CD14-positive monocyte (primary cell): ENCODE measurements around the gene AMOTL2. TPM values are rescaled to one million over a fixed set of nuclear protein-coding genes. Genes with fewer than 3 reads are reported as not detected.

Experiments
- DNase-seq, 3 donors: peaks; one replicate each; pipeline ENCODE4 v3.0.0-alpha.2; 2011 to 2022
- H2AFZ ChIP-seq: 2 replicates; pipeline ENCODE4 v1.6.0; 2012; ENCODE audit warnings: mild to moderate bottlenecking, low read depth, low read length, inconsistent platforms; ENCODE audit not compliant: insufficient read depth, poor library complexity, severe bottlenecking
- H3K27ac ChIP-seq, 2 donors: 1 replicate in 1 of 2; 2 replicates in 1 of 2; pipeline ENCODE4 v1.5.1; 2012 to 2013; ENCODE audit warnings: low read length in 2 of 2, control low read depth in 1 of 2, inconsistent platforms in 1 of 2, low read depth in 1 of 2, mild to moderate bottlenecking in 1 of 2
- H3K27me3 ChIP-seq, 2 donors: one replicate each; pipeline versions ENCODE4 v1.6.0 to v1.6.1; 2011 to 2013; ENCODE audit warnings: low read length in 2 of 2; ENCODE audit not compliant: control insufficient read depth in 2 of 2, insufficient read depth in 2 of 2
- H3K36me3 ChIP-seq, 2 donors: replicated peaks in 1 of 2; 1 replicate in 1 of 2; 2 replicates in 1 of 2; pipeline versions ENCODE4 v1.5.1 to v1.6.1; 2012 to 2013; ENCODE audit warnings: low read length in 2 of 2, control low read depth in 1 of 2, inconsistent platforms in 1 of 2, mild to moderate bottlenecking in 1 of 2; ENCODE audit not compliant: insufficient read depth in 2 of 2, control insufficient read depth in 1 of 2
- H3K4me1 ChIP-seq, 2 donors: 1 replicate in 1 of 2; 2 replicates in 1 of 2; pipeline versions ENCODE4 v1.5.1 to v1.6.1; 2012 to 2013; ENCODE audit warnings: low read length in 2 of 2, control low read depth in 1 of 2, inconsistent platforms in 1 of 2, mild to moderate bottlenecking in 1 of 2, moderate library complexity in 1 of 2; ENCODE audit not compliant: insufficient read depth in 2 of 2, control insufficient read depth in 1 of 2
- H3K4me2 ChIP-seq: replicated peaks from 2 replicates; pipeline ENCODE3; 2012; ENCODE audit warnings: low read length, moderate library complexity, mild to moderate bottlenecking; ENCODE audit not compliant: poor library complexity, severe bottlenecking; ENCODE audit errors: extremely low read depth
- H3K4me3 ChIP-seq, 3 experiments: fragments of 200-600 bp in 1 of 3; sonication (generic) in 1 of 3; replicated peaks in 1 of 3; 1 replicate in 2 of 3; 2 replicates in 1 of 3; pipeline ENCODE4 v1.5.1; 2011 to 2013; ENCODE audit warnings: low read length in 3 of 3, mild to moderate bottlenecking in 3 of 3, control low read depth in 2 of 3, low read depth in 2 of 3, inconsistent platforms in 1 of 3, moderate library complexity in 1 of 3
- H3K79me2 ChIP-seq: 2 replicates; pipeline ENCODE4 v1.6.0; 2012; ENCODE audit warnings: mild to moderate bottlenecking, control low read depth, inconsistent platforms, low read length, moderate library complexity; ENCODE audit not compliant: insufficient read depth
- H3K9ac ChIP-seq: 2 replicates; pipeline ENCODE4 v1.6.0; 2017; ENCODE audit warnings: low read length, mild to moderate bottlenecking; ENCODE audit not compliant: insufficient read depth, poor library complexity, severe bottlenecking
- H3K9me3 ChIP-seq, 2 donors: replicated peaks in 1 of 2; 1 replicate in 1 of 2; 2 replicates in 1 of 2; pipeline versions ENCODE4 v1.5.1 to v1.6.1; 2012 to 2013; ENCODE audit warnings: low read length in 2 of 2, control low read depth in 1 of 2; ENCODE audit not compliant: control insufficient read depth in 1 of 2, insufficient read depth in 1 of 2
- H4K20me1 ChIP-seq: 2 replicates; pipeline ENCODE4 v1.6.0; 2012; ENCODE audit warnings: mild to moderate bottlenecking, low read length, control low read depth, moderate library complexity; ENCODE audit not compliant: insufficient read depth
- H3K27ac Mint-ChIP-seq, 7 donors: one replicate each; pipeline ENCODE4 v1.8.0; 2020; ENCODE audit warnings: mild to moderate bottlenecking in 7 of 7, mixed read lengths in 7 of 7, moderate library complexity in 6 of 7, inconsistent platforms in 2 of 7
- H3K27me3 Mint-ChIP-seq, 3 donors: one replicate each; pipeline ENCODE4 v1.8.0; 2021 to 2022; ENCODE audit warnings: low read depth in 3 of 3, mild to moderate bottlenecking in 3 of 3, mixed read lengths in 3 of 3, moderate library complexity in 3 of 3, inconsistent platforms in 1 of 3
- H3K36me3 Mint-ChIP-seq, 2 donors: one replicate each; pipeline ENCODE4 v1.8.0; 2020; ENCODE audit warnings: mixed read lengths in 2 of 2, inconsistent platforms in 1 of 2, mild to moderate bottlenecking in 1 of 2
- H3K4me1 Mint-ChIP-seq: one replicate; pipeline ENCODE4 v1.8.0; 2020; ENCODE audit warnings: mild to moderate bottlenecking, mixed read lengths
- H3K4me3 Mint-ChIP-seq, 2 donors: one replicate each; pipeline ENCODE4 v1.8.0; 2020; ENCODE audit warnings: mild to moderate bottlenecking in 2 of 2, mixed read lengths in 2 of 2, moderate library complexity in 1 of 2
- H3K9me3 Mint-ChIP-seq, 7 donors: one replicate each; pipeline ENCODE4 v1.8.0; 2020 to 2022; ENCODE audit warnings: mixed read lengths in 7 of 7, mild to moderate bottlenecking in 6 of 7, moderate library complexity in 6 of 7, inconsistent platforms in 2 of 7
- WGBS: methylation state at CpG from one replicate; pipeline ENCODE4 v1.1.5; 2013; ENCODE audit warnings: missing lambda C conversion rate; ENCODE audit not compliant: insufficient coverage; 5-methylcytosine and 5-hydroxymethylcytosine counted together
- intact Hi-C, 2 donors: fragments of 100-400 bp; cut with micrococcal nuclease; formaldehyde crosslinking; loops; one replicate each; pipeline versions ENCODE4 v1.15.0 to v1.15.1; 2023
- polyA plus RNA-seq, 3 donors: library from polyadenylated mRNA; depleted of rRNA in 1 of 3; unstranded in 2 of 3; stranded (reverse) in 1 of 3; fragments of 300-500 nt in 2 of 3; fragments of >200 nt in 1 of 3; fragmentation: Illumina TruSeq in 2 of 3; gene quantifications; 1 replicate in 2 of 3; 2 replicates in 1 of 3; pipeline ENCODE4 v1.2.3, GENCODE V29; 2012 to 2021
- TF ChIP-seq, protein P1 (sequence below): fragments of 200-600 bp; IDR thresholded peaks from one replicate; pipeline ENCODE4 v1.8.0; 2022; ENCODE audit warnings: antibody characterized with exemption, mild to moderate bottlenecking

AMOTL2 gene
- polyA plus RNA-seq, 3 donors, result 0.01 TPM; not detected in 2

- intact Hi-C loops, result no loop called here
- Histone ChIP-seq H3K4me2 (no peak overlapping the region), H2AFZ (no peak overlapping the region), H3K4me3 (no peak overlapping the region), H3K79me2 (no peaks in the 10 kb centered on the region), H3K36me3 (no peaks in the 10 kb centered on the region), H4K20me1 (no peaks in the 10 kb centered on the region), H3K27ac (no peak overlapping the region), H3K4me1 (peaks cover 8 to 15% of the 10 kb centered on the region in 2 donors), H3K9ac (no peak overlapping the region), H3K27me3 (peaks cover 18 to 36% of the 10 kb centered on the region in 2 donors), H3K9me3 (peaks cover 0 to 14% of the 10 kb centered on the region in 2 donors)
- Mint-ChIP-seq H3K9me3 (peaks cover 0 to 6% (median 4%) of the 10 kb centered on the region in 7 donors), H3K27me3 (peaks cover 39 to 62% (median 49%) of the 10 kb centered on the region in 3 donors), H3K4me1 (peaks cover 21% of the 10 kb centered on the region), H3K27ac (no peak overlapping the region), H3K4me3 (peak overlapping the region in 1 of 2 donors; percentile 36), H3K36me3 (peaks cover 0 to 4% of the 10 kb centered on the region in 2 donors)
- DNase-seq, result no peak
- TF ChIP-seq, protein P1, sequence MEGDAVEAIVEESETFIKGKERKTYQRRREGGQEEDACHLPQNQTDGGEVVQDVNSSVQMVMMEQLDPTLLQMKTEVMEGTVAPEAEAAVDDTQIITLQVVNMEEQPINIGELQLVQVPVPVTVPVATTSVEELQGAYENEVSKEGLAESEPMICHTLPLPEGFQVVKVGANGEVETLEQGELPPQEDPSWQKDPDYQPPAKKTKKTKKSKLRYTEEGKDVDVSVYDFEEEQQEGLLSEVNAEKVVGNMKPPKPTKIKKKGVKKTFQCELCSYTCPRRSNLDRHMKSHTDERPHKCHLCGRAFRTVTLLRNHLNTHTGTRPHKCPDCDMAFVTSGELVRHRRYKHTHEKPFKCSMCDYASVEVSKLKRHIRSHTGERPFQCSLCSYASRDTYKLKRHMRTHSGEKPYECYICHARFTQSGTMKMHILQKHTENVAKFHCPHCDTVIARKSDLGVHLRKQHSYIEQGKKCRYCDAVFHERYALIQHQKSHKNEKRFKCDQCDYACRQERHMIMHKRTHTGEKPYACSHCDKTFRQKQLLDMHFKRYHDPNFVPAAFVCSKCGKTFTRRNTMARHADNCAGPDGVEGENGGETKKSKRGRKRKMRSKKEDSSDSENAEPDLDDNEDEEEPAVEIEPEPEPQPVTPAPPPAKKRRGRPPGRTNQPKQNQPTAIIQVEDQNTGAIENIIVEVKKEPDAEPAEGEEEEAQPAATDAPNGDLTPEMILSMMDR, result no peak
These were observed 4.1 kb upstream of the AMOTL2 start for GRCh38 chr3:134378384-134378783.

DNA sequence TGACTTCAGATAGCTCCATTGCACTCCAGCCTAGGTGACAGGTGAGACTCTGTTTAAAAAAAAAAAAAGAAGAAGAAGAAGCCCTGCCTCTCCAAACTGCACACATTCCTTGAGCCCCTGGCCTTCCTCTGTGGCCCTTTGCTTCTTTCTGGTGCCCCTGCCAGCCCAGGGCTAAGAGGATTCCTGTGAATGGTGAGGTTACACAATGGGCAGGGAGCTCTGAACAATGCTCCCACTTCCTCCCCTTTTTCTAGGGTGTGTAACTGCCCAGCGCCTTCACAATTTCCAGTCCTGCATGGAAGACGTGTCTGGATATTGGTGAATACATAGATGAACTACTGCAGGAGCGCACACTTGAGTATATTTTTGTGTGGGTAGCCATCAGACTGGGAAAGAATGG, 3.6 kb upstream of the AMOTL2 start:
- TF ChIP-seq, protein P1, result no peak
- Mint-ChIP-seq H3K4me1 (peaks cover 21% of the 10 kb centered on the region), H3K4me3 (no peak overlapping the region), H3K27ac (no peak overlapping the region), H3K36me3 (peaks cover 0 to 4% of the 10 kb centered on the region in 2 donors), H3K27me3 (peaks cover 44 to 67% (median 54%) of the 10 kb centered on the region in 3 donors), H3K9me3 (peaks cover 0 to 10% (median 5%) of the 10 kb centered on the region in 7 donors)
- WGBS, result 100% methylated on average over 1 of the region's 3 CpGs
- no peak overlapping the region for H3K4me2 ChIP-seq
- H3K9ac ChIP-seq, result no peak overlapping the region
- H3K27me3 ChIP-seq, result peaks cover 23 to 41% of the 10 kb centered on the region in 2 donors
- H2AFZ ChIP-seq, result no peak overlapping the region
- no peak for DNase-seq
- no peak overlapping the region for H3K27ac ChIP-seq
- intact Hi-C loops, result no loop called here
- no peaks in the 10 kb centered on the region for H3K79me2 ChIP-seq
- no peaks in the 10 kb centered on the region for H3K36me3 ChIP-seq
- H3K4me1 ChIP-seq, result peaks cover 8 to 15% of the 10 kb centered on the region in 2 donors
- no peak overlapping the region for H3K4me3 ChIP-seq
- peaks cover 0 to 14% of the 10 kb centered on the region in 2 donors for H3K9me3 ChIP-seq
- no peaks in the 10 kb centered on the region for H4K20me1 ChIP-seq
